K562 (cell line): ENCODE results near the gene TNNI2.
"Not testable (repeated sequence)": the region's sequence is repeated elsewhere in the genome, so short reads cannot be mapped to it uniquely, and the experiment has no call there.

Experiments used
- CTCF ChIP-seq, 3 experiments: IDR thresholded peaks in 2 of 3; conservative IDR thresholded peaks in 1 of 3; 2 replicates each; pipeline ENCODE4 v1.5.1; 2011 to 2012; ENCODE audit warnings: low read length in 3 of 3, mild to moderate bottlenecking in 3 of 3, control low read depth in 2 of 3, improper control_type of control experiment in 1 of 3, inconsistent platforms in 1 of 3, low read depth in 1 of 3, mixed read lengths in 1 of 3, moderate library complexity in 1 of 3; ENCODE audit not compliant: insufficient read depth in 2 of 3
- ESRRB ChIP-seq: fragments of 250-450 bp; sonication (Bioruptor Pico); IDR thresholded peaks from 2 replicates; pipeline ENCODE4 v1.5.0; 2020; ENCODE audit warnings: mild to moderate bottlenecking, moderate library complexity, borderline replicate concordance
- ETS1 ChIP-seq: conservative IDR thresholded peaks from 2 replicates; pipeline ENCODE4 v1.6.1; 2011; ENCODE audit warnings: low read depth, mild to moderate bottlenecking, low read length; ENCODE audit not compliant: control insufficient read depth
- MAX ChIP-seq: sonication (generic); formaldehyde crosslinking; IDR thresholded peaks from 2 replicates; pipeline ENCODE4 v1.9.0; 2022; ENCODE audit warnings: mild to moderate bottlenecking, missing genetic modification reagents
- MXI1 ChIP-seq: IDR thresholded peaks from 2 replicates; pipeline ENCODE4 v1.6.1; 2011; ENCODE audit warnings: low read depth, mild to moderate bottlenecking, improper control_type of control experiment, low read length
- MYNN ChIP-seq, 2 experiments: sonication (generic); formaldehyde crosslinking in 1 of 2; IDR thresholded peaks; 2 replicates each; pipeline versions ENCODE4 v1.5.0 to v1.6.1; 2016 to 2020; ENCODE audit warnings: antibody characterized with exemption in 1 of 2, missing genetic modification reagents in 1 of 2
- POLR2AphosphoS2 ChIP-seq: IDR thresholded peaks from 2 replicates; pipeline ENCODE4 v1.6.1; 2012; ENCODE audit warnings: low read length, improper control_type of control experiment
- SIN3A ChIP-seq, 2 experiments: fragments of 150-350 bp in 1 of 2; IDR thresholded peaks; 2 replicates each; pipeline ENCODE4 v1.6.1; 2011 to 2016; ENCODE audit warnings: borderline replicate concordance in 2 of 2, low read depth in 2 of 2, low read length in 2 of 2, mild to moderate bottlenecking in 2 of 2, moderate library complexity in 2 of 2; ENCODE audit not compliant: control insufficient read depth in 1 of 2
- SMC3 ChIP-seq: conservative IDR thresholded peaks from 2 replicates; pipeline ENCODE4 v1.6.1; 2011; ENCODE audit warnings: low read depth, low read length, improper control_type of control experiment; ENCODE audit not compliant: insufficient read depth
- ZNF12 ChIP-seq: sonication (generic); formaldehyde crosslinking; IDR thresholded peaks from 2 replicates; pipeline ENCODE4 v1.4.0; 2020; ENCODE audit warnings: mild to moderate bottlenecking, missing genetic modification reagents
- ZNF232 ChIP-seq: sonication (generic); formaldehyde crosslinking; IDR thresholded peaks from 2 replicates; pipeline ENCODE4 v1.8.0; 2022; ENCODE audit warnings: mild to moderate bottlenecking, missing genetic modification reagents
- ZNF436 ChIP-seq: fragments of 250-450, 450-650 bp; sonication (Bioruptor Pico); formaldehyde crosslinking; IDR thresholded peaks from 2 replicates; pipeline ENCODE4 v1.7.0; 2020; ENCODE audit warnings: mild to moderate bottlenecking
- TF ChIP-seq, protein P1 (sequence below): sonication (generic); formaldehyde crosslinking; IDR thresholded peaks from 2 replicates; pipeline ENCODE4 v1.9.0; 2022; ENCODE audit warnings: mild to moderate bottlenecking, missing genetic modification reagents

DNA sequence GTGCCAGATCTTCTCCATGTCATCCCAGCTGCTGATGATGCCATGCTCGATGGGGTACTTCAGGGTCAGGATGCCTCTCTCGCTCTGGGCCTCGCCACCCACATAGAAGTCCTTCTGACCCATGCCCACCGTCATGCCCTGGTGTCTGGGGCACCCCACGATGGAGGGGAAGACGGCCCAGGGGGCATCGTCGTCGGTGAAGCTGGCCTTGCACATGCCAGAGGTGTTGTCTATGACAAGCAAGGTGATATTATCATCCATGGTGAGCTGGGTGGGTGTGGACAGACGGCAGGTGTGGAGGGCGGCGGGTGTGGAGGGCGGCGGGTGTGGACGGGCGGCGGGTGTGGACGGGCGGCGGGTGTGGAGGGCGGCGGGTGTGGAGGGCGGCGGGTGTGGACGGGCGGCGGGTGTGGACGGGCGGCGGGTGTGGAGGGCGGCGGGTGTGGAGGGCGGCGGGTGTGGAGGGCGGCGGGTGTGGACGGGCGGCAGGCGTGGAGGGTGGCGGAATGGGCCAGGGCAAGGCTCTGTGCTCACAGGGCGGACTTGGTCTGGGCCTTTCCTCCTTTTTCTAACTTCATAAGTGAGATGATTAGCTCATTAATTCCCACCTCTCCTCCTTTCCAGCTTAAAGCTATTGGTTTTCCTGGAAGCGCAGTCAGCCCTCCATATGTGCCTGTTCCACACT, 34.8 kb upstream of the TNNI2 start:
- not testable (repeated sequence) for TF ChIP-seq MXI1; ETS1; CTCF (IDR thresholded peaks at IDR 0.05 in 2 of 3, conservative IDR thresholded peaks at IDR 0.05 in 1 of 3; ENCODE audit: insufficient read depth in 2 of 3, low read depth in 1 of 3, low read length in 3 of 3); ZNF12 (CRISPR knock-in tag); SMC3; ZNF436 (CRISPR knock-in tag); MAX (CRISPR knock-in tag); MYNN (IDR thresholded peaks at IDR 0.05); MYNN (CRISPR knock-in tag; IDR thresholded peaks at IDR 0.05); ESRRB (CRISPR knock-in tag); ZNF232 (CRISPR knock-in tag); SIN3A (IDR thresholded peaks at IDR 0.05; ENCODE audit: borderline replicate concordance in 2 of 2, control insufficient read depth in 1 of 2, low read depth in 2 of 2, low read length in 2 of 2); POLR2AphosphoS2
- TF ChIP-seq, protein P1, sequence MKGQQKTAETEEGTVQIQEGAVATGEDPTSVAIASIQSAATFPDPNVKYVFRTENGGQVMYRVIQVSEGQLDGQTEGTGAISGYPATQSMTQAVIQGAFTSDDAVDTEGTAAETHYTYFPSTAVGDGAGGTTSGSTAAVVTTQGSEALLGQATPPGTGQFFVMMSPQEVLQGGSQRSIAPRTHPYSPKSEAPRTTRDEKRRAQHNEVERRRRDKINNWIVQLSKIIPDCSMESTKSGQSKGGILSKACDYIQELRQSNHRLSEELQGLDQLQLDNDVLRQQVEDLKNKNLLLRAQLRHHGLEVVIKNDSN (CRISPR knock-in tag): not testable (repeated sequence)
